IMR-90 (cell line): Measurements from ENCODE around the gene TIPARP. TPM values are rescaled to one million over a fixed set of nuclear protein-coding genes. Genes with fewer than 3 reads are reported as not detected.
A peak's percentile ranks its signal among the peaks of the same experiment; 100 is the strongest.

Source experiments
- ATAC-seq: fragments of 200-7000 bp; cut with Tn5 transposase; 2 replicates; pipeline ENCODE4 v1.9.1; 2020; ENCODE audit warnings: low read depth, mild to moderate bottlenecking, moderate library complexity
- BruUV-seq: library from RNA; stranded (reverse); fragments of 400-500 nt; replicated peaks from 2 replicates; lab custom pipeline; 2021; lab: Mats Ljungman, UMichigan
- CTCF ChIA-PET: fragments of 300-600 bp; formaldehyde crosslinking; extraction: SDS; loops from one replicate; lab custom pipeline; 2021; ENCODE audit warnings: antibody characterized with exemption; lab: Yijun Ruan, JAX
- POLR2A ChIA-PET: fragments of 300-600 bp; sonication (Branson Sonifier 250); formaldehyde crosslinking; loops from one replicate; lab custom pipeline; 2022; ENCODE audit warnings: antibody characterized with exemption; ENCODE audit not compliant: unreplicated experiment; lab: Charles Lee
- DNase-seq: peaks from one replicate; pipeline ENCODE4 v3.0.0; 2013
- H2AFZ ChIP-seq: replicated peaks from 2 replicates; pipeline ENCODE3; 2013; ENCODE audit warnings: low read length, mild to moderate bottlenecking; ENCODE audit not compliant: poor library complexity
- H2AK5ac ChIP-seq: 2 replicates; pipeline ENCODE4 v1.6.1; 2013; ENCODE audit warnings: low read depth, low read length, inconsistent platforms
- H2AK9ac ChIP-seq: replicated peaks from 2 replicates; pipeline ENCODE3; 2013; ENCODE audit warnings: mild to moderate bottlenecking, low read depth, low read length, moderate library complexity; ENCODE audit not compliant: poor library complexity
- H2BK120ac ChIP-seq: 2 replicates; pipeline ENCODE4 v1.6.1; 2013; ENCODE audit warnings: low read depth, low read length, inconsistent platforms
- H2BK15ac ChIP-seq: 3 replicates; pipeline ENCODE4 v1.6.1; 2013; ENCODE audit warnings: low read depth, low read length, inconsistent platforms
- H2BK20ac ChIP-seq: 2 replicates; pipeline ENCODE4 v1.6.1; 2013; ENCODE audit warnings: low read depth, mild to moderate bottlenecking, inconsistent platforms, low read length, moderate library complexity
- H2BK5ac ChIP-seq: 2 replicates; pipeline ENCODE4 v1.6.1; 2013; ENCODE audit warnings: mild to moderate bottlenecking, low read depth, low read length, inconsistent platforms; ENCODE audit not compliant: poor library complexity, severe bottlenecking
- H3K14ac ChIP-seq: replicated peaks from 2 replicates; pipeline ENCODE4 v1.6.1; 2013; ENCODE audit warnings: low read depth, low read length, inconsistent platforms
- H3K18ac ChIP-seq: 2 replicates; pipeline ENCODE4 v1.6.1; 2013; ENCODE audit warnings: low read depth, low read length, control low read depth
- H3K23ac ChIP-seq: 2 replicates; pipeline ENCODE4 v1.6.1; 2013; ENCODE audit warnings: low read depth, low read length, inconsistent platforms
- H3K27ac ChIP-seq: 2 replicates; pipeline ENCODE4 v1.5.1; 2013; ENCODE audit warnings: mild to moderate bottlenecking, control low read depth, low read length; ENCODE audit not compliant: insufficient read depth
- H3K27me3 ChIP-seq: 2 replicates; pipeline ENCODE4 v1.6.1; 2013; ENCODE audit warnings: low read length; ENCODE audit not compliant: control insufficient read depth, insufficient read depth
- H3K36me3 ChIP-seq: 2 replicates; pipeline ENCODE4 v1.6.1; 2013; ENCODE audit warnings: low read length, mixed read lengths; ENCODE audit not compliant: control insufficient read depth, insufficient read depth
- H3K4ac ChIP-seq: 2 replicates; pipeline ENCODE4 v1.6.1; 2013; ENCODE audit warnings: low read depth, low read length, inconsistent platforms
- H3K4me1 ChIP-seq: 2 replicates; pipeline ENCODE4 v1.6.1; 2013; ENCODE audit warnings: low read length, mixed read lengths; ENCODE audit not compliant: control insufficient read depth, insufficient read depth
- H3K4me2 ChIP-seq: 2 replicates; pipeline ENCODE4 v1.6.1; 2013; ENCODE audit warnings: low read depth, mild to moderate bottlenecking, control low read depth, low read length, moderate library complexity
- H3K4me3 ChIP-seq: 2 replicates; pipeline ENCODE4 v1.5.1; 2013; ENCODE audit warnings: low read depth, mild to moderate bottlenecking, control low read depth, low read length, moderate library complexity; ENCODE audit not compliant: insufficient read depth
- H3K56ac ChIP-seq: 2 replicates; pipeline ENCODE4 v1.6.1; 2013; ENCODE audit warnings: low read length, inconsistent platforms; ENCODE audit not compliant: insufficient read depth; ENCODE audit errors: extremely low read depth
- H3K79me1 ChIP-seq, 2 experiments: 2 replicates each; pipeline ENCODE4 v1.6.1; 2013; ENCODE audit warnings: low read length in 2 of 2, inconsistent platforms in 1 of 2, low read depth in 1 of 2
- H3K9ac ChIP-seq: 2 replicates; pipeline ENCODE4 v1.6.1; 2013; ENCODE audit warnings: low read depth, low read length, control low read depth
- H3K9me1 ChIP-seq: 2 replicates; pipeline ENCODE4 v1.6.1; 2013; ENCODE audit warnings: low read length, inconsistent platforms; ENCODE audit not compliant: insufficient read depth
- H3K9me3 ChIP-seq: 2 replicates; pipeline ENCODE4 v1.6.1; 2013; ENCODE audit warnings: low read length; ENCODE audit not compliant: control insufficient read depth, insufficient read depth
- H4K20me1 ChIP-seq: 2 replicates; pipeline ENCODE4 v1.6.1; 2013; ENCODE audit warnings: low read length, inconsistent platforms; ENCODE audit not compliant: insufficient read depth
- H4K5ac ChIP-seq: 2 replicates; pipeline ENCODE4 v1.6.1; 2013; ENCODE audit warnings: mild to moderate bottlenecking, low read depth, low read length, control low read depth
- H4K8ac ChIP-seq, 2 experiments: 2 replicates each; pipeline ENCODE4 v1.6.1; 2013; ENCODE audit warnings: low read depth in 2 of 2, low read length in 2 of 2, control low read depth in 1 of 2, inconsistent platforms in 1 of 2
- H4K91ac ChIP-seq: 2 replicates; pipeline ENCODE4 v1.6.1; 2013; ENCODE audit warnings: low read depth, low read length, inconsistent platforms; ENCODE audit not compliant: insufficient read depth
- BHLHE40 ChIP-seq: fragments of 150-350 bp; IDR thresholded peaks from 2 replicates; pipeline ENCODE4 v1.6.1; 2016; ENCODE audit warnings: mild to moderate bottlenecking, low read depth, low read length
- CEBPB ChIP-seq: IDR thresholded peaks from 2 replicates; pipeline ENCODE4 v1.6.1; 2012; ENCODE audit warnings: low read depth, low read length, improper control_type of control experiment
- CHD1 ChIP-seq: IDR thresholded peaks from 2 replicates; pipeline ENCODE4 v1.6.1; 2012; ENCODE audit warnings: low read depth, low read length, improper control_type of control experiment
- FOS ChIP-seq: fragments of 150-350 bp; IDR thresholded peaks from 2 replicates; pipeline ENCODE4 v1.6.1; 2016; ENCODE audit warnings: low read depth, low read length
- MAFK ChIP-seq: IDR thresholded peaks from 2 replicates; pipeline ENCODE4 v1.6.1; 2012; ENCODE audit warnings: low read depth, low read length, improper control_type of control experiment
- MAZ ChIP-seq: IDR thresholded peaks from 2 replicates; pipeline ENCODE4 v1.6.1; 2012; ENCODE audit warnings: low read depth, mild to moderate bottlenecking, low read length, improper control_type of control experiment, moderate library complexity, borderline replicate concordance
- NFE2L2 ChIP-seq: fragments of 150-350 bp; IDR thresholded peaks from 2 replicates; pipeline ENCODE4 v1.6.1; 2016; ENCODE audit warnings: low read depth, mild to moderate bottlenecking, low read length
- POLR2A ChIP-seq: IDR thresholded peaks from 2 replicates; pipeline ENCODE4 v1.6.1; 2012; ENCODE audit warnings: mild to moderate bottlenecking, low read depth, low read length
- RAD21 ChIP-seq: IDR thresholded peaks from 2 replicates; pipeline ENCODE4 v1.6.1; 2012; ENCODE audit warnings: low read length, improper control_type of control experiment
- RCOR1 ChIP-seq: IDR thresholded peaks from 2 replicates; pipeline ENCODE4 v1.6.1; 2012; ENCODE audit warnings: mild to moderate bottlenecking, low read length, improper control_type of control experiment; ENCODE audit not compliant: insufficient replicate concordance
- RFX5 ChIP-seq: IDR thresholded peaks from 2 replicates; pipeline ENCODE4 v1.8.0; 2012; ENCODE audit warnings: low read depth, mild to moderate bottlenecking, low read length, moderate library complexity
- SMC3 ChIP-seq: fragments of 150-350 bp; IDR thresholded peaks from 2 replicates; pipeline ENCODE4 v1.6.1; 2016; ENCODE audit warnings: low read depth, mild to moderate bottlenecking, antibody characterized with exemption, low read length, moderate library complexity
- WGBS, 2 experiments: methylation state at CpG; one replicate each; pipeline versions ENCODE4 v1.1.5 to v1.1.7; 2013; ENCODE audit warnings: missing lambda C conversion rate in 2 of 2; ENCODE audit not compliant: insufficient read length in 1 of 2; ENCODE audit errors: extremely low coverage in 2 of 2; 5-methylcytosine and 5-hydroxymethylcytosine counted together
- dilution Hi-C: fragments of 300-500 bp; cut with HindIII; formaldehyde crosslinking; loops from one replicate; pipeline ENCODE4 v1.14.3; 2018; ENCODE audit warnings: low sequenced_read_pairs; ENCODE audit not compliant: unreplicated experiment
- in situ Hi-C: fragments of 300-500 bp; cut with MboI; formaldehyde crosslinking; loops from 3 replicates; pipeline ENCODE4 v1.14.3; 2019; ENCODE audit warnings: low sequenced_read_pairs, inconsistent platforms, mixed read lengths
- intact Hi-C: fragments of 100-400 bp; cut with micrococcal nuclease; formaldehyde crosslinking; loops from 2 replicates; pipeline ENCODE4 v1.10.0; 2022
- polyA plus RNA-seq, 3 experiments: library from polyadenylated mRNA; depleted of rRNA; stranded (reverse); fragments of >200 nt; gene quantifications; 2 replicates each; pipeline ENCODE4 v1.2.3, GENCODE V29; 2012; ENCODE audit warnings: low replicate concordance in 1 of 3
- total RNA-seq: library from RNA; depleted of rRNA; stranded (reverse); fragments of >200 nt; gene quantifications from 2 replicates; pipeline ENCODE4 v1.2.3, GENCODE V29; 2012
- TF ChIP-seq, protein P1 (sequence below): conservative IDR thresholded peaks from 2 replicates; pipeline ENCODE4 v1.5.1; 2012; ENCODE audit warnings: mild to moderate bottlenecking, low read depth, low read length, improper control_type of control experiment
- TF ChIP-seq, protein P2 (sequence below): fragments of 150-350 bp; IDR thresholded peaks from 2 replicates; pipeline ENCODE4 v1.6.1; 2017; ENCODE audit warnings: mild to moderate bottlenecking, antibody characterized with exemption, low read length, low read depth
- TF ChIP-seq, protein P3 (sequence below): fragments of 150-350 bp; IDR thresholded peaks from 2 replicates; pipeline ENCODE4 v1.6.1; 2016; ENCODE audit warnings: low read depth, mild to moderate bottlenecking, low read length, moderate library complexity, borderline replicate concordance

The TIPARP gene
- total and polyA plus RNA-seq, 2 of the 4 experiments (the other 2 are of a cell fraction) = 12.6 to 70.8 TPM

DNA sequence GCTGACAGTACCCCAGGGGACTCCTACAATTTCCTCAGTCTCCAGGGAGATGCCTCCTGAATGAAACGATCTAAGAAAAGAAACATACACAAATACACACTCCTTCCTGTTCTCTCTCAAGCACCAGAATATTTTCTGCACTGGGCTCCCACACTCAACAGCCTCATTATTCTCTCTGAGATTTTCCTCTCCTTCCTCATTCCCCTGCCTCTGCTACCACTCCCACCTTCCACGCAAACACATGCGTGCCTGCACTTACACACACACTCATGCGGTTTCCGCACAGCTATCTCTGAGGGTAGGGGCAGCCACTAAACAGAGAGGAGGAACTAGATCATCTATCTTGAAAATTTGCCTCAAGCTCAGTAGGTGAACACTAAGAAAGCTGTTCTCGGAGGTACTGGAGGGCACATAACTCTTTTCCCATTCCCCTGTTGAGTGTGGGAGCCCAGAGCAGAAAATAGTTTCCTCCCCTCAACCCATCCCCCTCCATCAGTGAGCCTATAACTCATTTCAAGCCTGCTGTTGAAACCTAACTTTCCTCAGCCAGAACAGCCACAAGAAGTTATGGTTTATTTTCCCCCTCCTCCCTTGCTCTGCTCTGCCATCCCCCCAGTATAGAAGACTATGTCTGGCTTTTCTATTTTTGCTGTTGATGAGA is 30.5 kb upstream of the TIPARP start:
- dilution Hi-C loops = no loop called here
- CTCF ChIA-PET = interaction anchor here (1.5 kb wide), 1 partner anchor 11 kb away, joined by 3 read pairs; no protein-coding TSS in a partner anchor
- Histone ChIP-seq H2BK5ac (peak overlapping the region; percentile 48), H4K20me1 (no peaks in the 10 kb centered on the region), H3K4me1 (peaks cover 7% of the 10 kb centered on the region), H3K23ac (peak overlapping the region; percentile 54; the same call in 1 of the 2 replicates), H3K27ac (peak overlapping the region; percentile 25; the same call in 1 of the 2 replicates), H2BK15ac (peak overlapping the region; percentile 39; the same call in 1 of the 3 replicates), H3K9ac (no peak overlapping the region), H3K27me3 (peaks cover 2% of the 10 kb centered on the region; the same call in 1 of the 2 replicates), H3K4me3 (peak overlapping the region; percentile 37; the same call in 1 of the 2 replicates), H3K9me3 (no peaks in the 10 kb centered on the region), H2BK120ac (peak overlapping the region; percentile 38), H2AK9ac (no peak overlapping the region), H4K5ac (peak overlapping the region; percentile 3), H4K91ac (peak overlapping the region; percentile 18; the same call in 1 of the 2 replicates), H3K79me1 (no peaks in the 10 kb centered on the region), H2BK20ac (peak overlapping the region; percentile 64; the same call in 1 of the 2 replicates), H3K18ac (peak overlapping the region; percentile 15), H4K8ac (peak overlapping the region; percentile 79 to 80; a peak in 3 of 4 replicates), H3K56ac (0 out of 2 replicates have a peak overlapping the region, but pooled peaks have one; percentile 13), H3K14ac (peak overlapping the region; percentile 62), H3K36me3 (no peaks in the 10 kb centered on the region), H3K4ac (peak overlapping the region; percentile 65), H2AFZ (peak overlapping the region; percentile 95), H2AK5ac (no peak overlapping the region), H3K9me1 (peaks cover 7% of the 10 kb centered on the region), H3K4me2 (peak overlapping the region; percentile 87)
- intact Hi-C loops = no loop called here
- 0% methylated on average over 1 of the region's 6 CpGs; no CpG with 5 or more reads in 1 of the 2 experiments for WGBS, 2 experiments
- POLR2A ChIA-PET = no interaction called here
- in situ Hi-C loops = no loop called here
- no TSS peak for BruUV-seq
- peak; percentile 75 for DNase-seq
- ATAC-seq = peak; percentile 74
- TF ChIP-seq NFE2L2 (no peak), RCOR1 (no peak), POLR2A (no peak), BHLHE40 (no peak), SMC3 (no peak), CEBPB (no peak), MAZ (no peak), RAD21 (no peak), MAFK (no peak), CHD1 (no peak), RFX5 (no peak), FOS (no peak)
- TF ChIP-seq, protein P1, sequence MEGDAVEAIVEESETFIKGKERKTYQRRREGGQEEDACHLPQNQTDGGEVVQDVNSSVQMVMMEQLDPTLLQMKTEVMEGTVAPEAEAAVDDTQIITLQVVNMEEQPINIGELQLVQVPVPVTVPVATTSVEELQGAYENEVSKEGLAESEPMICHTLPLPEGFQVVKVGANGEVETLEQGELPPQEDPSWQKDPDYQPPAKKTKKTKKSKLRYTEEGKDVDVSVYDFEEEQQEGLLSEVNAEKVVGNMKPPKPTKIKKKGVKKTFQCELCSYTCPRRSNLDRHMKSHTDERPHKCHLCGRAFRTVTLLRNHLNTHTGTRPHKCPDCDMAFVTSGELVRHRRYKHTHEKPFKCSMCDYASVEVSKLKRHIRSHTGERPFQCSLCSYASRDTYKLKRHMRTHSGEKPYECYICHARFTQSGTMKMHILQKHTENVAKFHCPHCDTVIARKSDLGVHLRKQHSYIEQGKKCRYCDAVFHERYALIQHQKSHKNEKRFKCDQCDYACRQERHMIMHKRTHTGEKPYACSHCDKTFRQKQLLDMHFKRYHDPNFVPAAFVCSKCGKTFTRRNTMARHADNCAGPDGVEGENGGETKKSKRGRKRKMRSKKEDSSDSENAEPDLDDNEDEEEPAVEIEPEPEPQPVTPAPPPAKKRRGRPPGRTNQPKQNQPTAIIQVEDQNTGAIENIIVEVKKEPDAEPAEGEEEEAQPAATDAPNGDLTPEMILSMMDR = no peak
- TF ChIP-seq, protein P2, sequence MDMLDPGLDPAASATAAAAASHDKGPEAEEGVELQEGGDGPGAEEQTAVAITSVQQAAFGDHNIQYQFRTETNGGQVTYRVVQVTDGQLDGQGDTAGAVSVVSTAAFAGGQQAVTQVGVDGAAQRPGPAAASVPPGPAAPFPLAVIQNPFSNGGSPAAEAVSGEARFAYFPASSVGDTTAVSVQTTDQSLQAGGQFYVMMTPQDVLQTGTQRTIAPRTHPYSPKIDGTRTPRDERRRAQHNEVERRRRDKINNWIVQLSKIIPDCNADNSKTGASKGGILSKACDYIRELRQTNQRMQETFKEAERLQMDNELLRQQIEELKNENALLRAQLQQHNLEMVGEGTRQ = no peak
- TF ChIP-seq, protein P3, sequence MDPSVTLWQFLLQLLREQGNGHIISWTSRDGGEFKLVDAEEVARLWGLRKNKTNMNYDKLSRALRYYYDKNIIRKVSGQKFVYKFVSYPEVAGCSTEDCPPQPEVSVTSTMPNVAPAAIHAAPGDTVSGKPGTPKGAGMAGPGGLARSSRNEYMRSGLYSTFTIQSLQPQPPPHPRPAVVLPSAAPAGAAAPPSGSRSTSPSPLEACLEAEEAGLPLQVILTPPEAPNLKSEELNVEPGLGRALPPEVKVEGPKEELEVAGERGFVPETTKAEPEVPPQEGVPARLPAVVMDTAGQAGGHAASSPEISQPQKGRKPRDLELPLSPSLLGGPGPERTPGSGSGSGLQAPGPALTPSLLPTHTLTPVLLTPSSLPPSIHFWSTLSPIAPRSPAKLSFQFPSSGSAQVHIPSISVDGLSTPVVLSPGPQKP = no peak
